Tibial nerve (tissue), 4 donors: ENCODE measurements around the gene MPG.

Experiments
- EP300 ChIP-seq, 2 donors: sonication (generic); formaldehyde crosslinking; IDR thresholded peaks; one replicate each; pipeline ENCODE4 v1.6.1; 2017; ENCODE audit warnings: antibody characterized with exemption in 2 of 2, mild to moderate bottlenecking in 1 of 2
- TF ChIP-seq, protein P1 (sequence below), 5 experiments: fragments of 200-600 bp in 3 of 5; fragments of 450-650 bp in 2 of 5; sonication (generic) in 3 of 5; IDR thresholded peaks; one replicate each; pipeline ENCODE4 v1.5.1; 2016 to 2019; ENCODE audit warnings: antibody characterized with exemption in 5 of 5, mild to moderate bottlenecking in 3 of 5, moderate library complexity in 2 of 5

GRCh38 chr16:64914-65255, 13.1 kb upstream of the MPG start:
- TF ChIP-seq EP300 (IDR thresholded peaks at IDR 0.05): no peak
- TF ChIP-seq, protein P1, sequence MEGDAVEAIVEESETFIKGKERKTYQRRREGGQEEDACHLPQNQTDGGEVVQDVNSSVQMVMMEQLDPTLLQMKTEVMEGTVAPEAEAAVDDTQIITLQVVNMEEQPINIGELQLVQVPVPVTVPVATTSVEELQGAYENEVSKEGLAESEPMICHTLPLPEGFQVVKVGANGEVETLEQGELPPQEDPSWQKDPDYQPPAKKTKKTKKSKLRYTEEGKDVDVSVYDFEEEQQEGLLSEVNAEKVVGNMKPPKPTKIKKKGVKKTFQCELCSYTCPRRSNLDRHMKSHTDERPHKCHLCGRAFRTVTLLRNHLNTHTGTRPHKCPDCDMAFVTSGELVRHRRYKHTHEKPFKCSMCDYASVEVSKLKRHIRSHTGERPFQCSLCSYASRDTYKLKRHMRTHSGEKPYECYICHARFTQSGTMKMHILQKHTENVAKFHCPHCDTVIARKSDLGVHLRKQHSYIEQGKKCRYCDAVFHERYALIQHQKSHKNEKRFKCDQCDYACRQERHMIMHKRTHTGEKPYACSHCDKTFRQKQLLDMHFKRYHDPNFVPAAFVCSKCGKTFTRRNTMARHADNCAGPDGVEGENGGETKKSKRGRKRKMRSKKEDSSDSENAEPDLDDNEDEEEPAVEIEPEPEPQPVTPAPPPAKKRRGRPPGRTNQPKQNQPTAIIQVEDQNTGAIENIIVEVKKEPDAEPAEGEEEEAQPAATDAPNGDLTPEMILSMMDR (IDR thresholded peaks at IDR 0.05): no peak
